Measurements from ENCODE around the gene HSF5. TPM values are rescaled to one million over a fixed set of nuclear protein-coding genes. Genes with fewer than 3 reads are reported as not detected.

Gene HSF5
- total and polyA plus RNA-seq, 2 donors (not counting 3 experiments of a cell fraction or from before 2014, with no cell fraction given), result 0.03 TPM; not detected in 1

DNA sequence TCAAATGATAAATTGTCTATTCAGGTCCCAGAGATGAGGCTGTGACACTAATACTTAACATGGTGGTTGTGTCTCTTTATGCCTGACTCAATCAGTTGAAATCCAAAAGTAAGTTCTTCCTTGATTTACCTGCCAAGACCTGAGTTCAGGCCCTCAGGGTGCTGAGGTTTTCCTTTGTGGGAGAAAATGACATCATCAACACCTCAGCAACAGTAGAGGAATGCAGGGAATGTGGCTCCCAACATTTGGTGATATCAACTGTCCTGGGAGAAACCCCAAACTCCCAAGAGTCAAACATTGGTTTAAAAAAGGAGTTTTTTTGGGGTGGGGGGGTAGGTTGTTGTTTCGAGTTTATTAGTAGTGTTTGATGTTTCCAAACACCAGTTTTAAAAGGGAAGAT is 85.5 kb downstream of the HSF5 start:
- ChIA-PET POLR2A (no interaction called here), CTCF (no interaction called here)
- H3K9me1 ChIP-seq (replicated peaks; ENCODE audit: control insufficient read depth, extremely low read depth, insufficient read depth, low read length), result no peaks in the 10 kb centered on the region
- H3K9me3 ChIP-seq (replicated peaks; ENCODE audit: control insufficient read depth, insufficient read depth, low read length), result no peaks in the 10 kb centered on the region
- no peak overlapping the region for H3K9ac ChIP-seq (replicated peaks; ENCODE audit: extremely low read depth, insufficient read depth, low read length)
- no peak overlapping the region for H3K4me3 ChIP-seq (replicated peaks in 1 of 3; ENCODE audit: insufficient read depth in 1 of 3, low read depth in 1 of 3, low read length in 3 of 3)
- intact Hi-C loops (cut with micrococcal nuclease), result no loop called here
- no peaks in the 10 kb centered on the region for H3K79me2 ChIP-seq (ENCODE audit: control insufficient read depth, insufficient read depth, low read length)
- H3K4me1 ChIP-seq (ENCODE audit: control insufficient read depth, extremely low read depth, insufficient read depth, low read length), result no peaks in the 10 kb centered on the region
- BruUV-seq (replicated peaks), result no TSS peak
- DNase-seq (ENCODE audit: low read depth, low spot score) (no peak), FAIRE-seq (no peak)
- H3K27me3 ChIP-seq (ENCODE audit: control insufficient read depth in 2 of 2, insufficient read depth in 2 of 2, low read length in 2 of 2), result peaks cover 2 to 25% of the 10 kb centered on the region in 2 experiments
- dilution Hi-C loops (cut with MboI; ENCODE audit: extremely low pct_ligation_motif_present, low sequenced_read_pairs), result no loop called here
- no peak for TF ChIP-seq MAX (IDR thresholded peaks at IDR 0.05; ENCODE audit: insufficient read depth, insufficient read length)
- no peak for TF ChIP-seq FOS (IDR thresholded peaks at IDR 0.05; ENCODE audit: borderline replicate concordance, insufficient read depth, low read length)
- TF ChIP-seq MYC (IDR thresholded peaks at IDR 0.05; ENCODE audit: low read depth, low read length), result no peak
- TF ChIP-seq POLR2AphosphoS5 (IDR thresholded peaks at IDR 0.05; ENCODE audit: insufficient read depth, low read depth, low read length), result no peak
- no peak for TF ChIP-seq EZH2 (IDR thresholded peaks at IDR 0.05; ENCODE audit: borderline replicate concordance, low read depth, low read length, severe bottlenecking)
- TF ChIP-seq GATA2 (IDR thresholded peaks at IDR 0.05; ENCODE audit: insufficient read depth, insufficient read length, low read depth, low read length), result no peak
- no peak for TF ChIP-seq CTCF (IDR thresholded peaks at IDR 0.05; ENCODE audit: extremely low read depth in 1 of 2, insufficient read depth in 1 of 2, low read depth in 1 of 2, low read length in 2 of 2)
- no peak for TF ChIP-seq JUN (IDR thresholded peaks at IDR 0.05; ENCODE audit: borderline replicate concordance, insufficient read depth, insufficient read length, low read depth)
- no peak for TF ChIP-seq POLR2A (IDR thresholded peaks at IDR 0.05; ENCODE audit: low read depth, low read length)
- H2AFZ ChIP-seq (ENCODE audit: low read depth, low read length), result no peak overlapping the region
- H4K20me1 ChIP-seq (replicated peaks; ENCODE audit: control insufficient read depth, extremely low read depth, insufficient read depth, low read length), result no peaks in the 10 kb centered on the region
- H3K4me2 ChIP-seq (ENCODE audit: insufficient read depth, low read length), result no peak overlapping the region
- no peaks in the 10 kb centered on the region for H3K36me3 ChIP-seq (ENCODE audit: control insufficient read depth in 2 of 2, extremely low read depth in 1 of 2, insufficient read depth in 2 of 2, low read length in 2 of 2)
- no peak overlapping the region for H3K27ac ChIP-seq (ENCODE audit: insufficient read depth, low read depth, low read length)
